Measurements from ENCODE around the gene RAC3.
A peak's percentile ranks its signal among the peaks of the same experiment; 100 is the strongest.

The RAC3 gene

DNA sequence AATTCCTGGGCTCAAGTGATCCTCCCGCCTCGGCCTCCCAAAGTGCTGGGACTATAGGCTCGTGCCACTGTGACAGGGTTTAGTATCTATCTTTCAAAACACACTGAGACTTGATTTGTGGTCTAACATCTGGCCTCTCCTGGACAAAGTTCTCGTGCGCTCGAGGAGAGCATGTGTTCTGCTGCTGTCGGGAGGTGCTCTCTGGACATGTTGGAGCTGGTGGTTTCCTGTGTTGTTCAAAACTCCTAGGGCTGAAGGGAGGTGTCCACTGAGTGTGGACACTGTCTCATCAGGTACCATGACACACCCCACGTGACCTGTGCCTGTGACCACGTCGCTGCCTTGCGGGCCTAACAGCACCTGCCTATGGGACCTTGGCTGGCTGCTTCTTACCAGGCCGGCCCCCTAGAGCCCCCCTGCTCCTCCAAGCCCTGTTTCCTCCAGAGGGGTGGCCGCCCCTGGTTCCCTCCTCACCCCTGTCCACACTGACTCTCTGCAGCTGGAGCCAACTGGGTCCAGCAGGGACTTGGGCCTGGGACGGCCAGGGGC lies 14.5 kb downstream of the RAC3 start:
- no peak for DNase-seq

DNA sequence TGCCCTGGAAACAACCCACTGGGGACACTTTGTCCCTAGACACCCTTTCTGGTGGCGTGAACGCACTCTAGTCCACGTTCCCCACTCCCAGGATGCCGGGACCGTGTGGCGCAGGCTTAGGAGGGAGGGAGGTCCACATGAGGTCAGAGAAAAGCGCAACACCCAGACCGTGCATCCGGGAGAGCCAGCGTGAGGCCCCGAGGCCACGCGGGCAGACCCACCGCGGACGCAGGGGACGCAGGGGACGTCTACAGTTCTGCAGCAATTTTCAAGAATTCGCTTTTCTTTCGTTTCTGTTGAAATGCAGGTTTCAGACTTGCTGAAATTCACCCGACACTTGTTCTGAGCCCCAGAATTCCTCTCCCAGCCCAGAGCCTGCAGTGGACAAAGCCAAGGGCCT lies 15.4 kb downstream of the RAC3 start:
- DNase-seq = no peak

DNA sequence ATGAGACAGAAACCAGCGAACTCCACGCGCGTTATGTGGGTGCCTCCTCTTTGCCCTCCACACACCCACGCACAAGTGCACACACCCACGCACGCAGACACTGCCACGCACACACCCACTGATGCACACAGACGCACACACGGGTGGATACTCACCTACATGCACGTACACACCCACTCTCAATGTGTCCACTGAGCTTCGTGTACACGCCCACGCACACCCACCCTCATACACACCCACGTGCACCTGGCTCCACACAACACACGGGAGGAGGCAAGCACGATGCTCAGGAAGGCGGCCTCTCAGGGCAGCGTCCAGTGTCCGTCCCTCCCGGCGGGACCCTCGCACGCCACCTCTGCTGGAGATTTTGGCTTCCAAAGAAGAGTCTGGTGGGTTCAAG lies 15.9 kb downstream of the RAC3 start:
- no peak for DNase-seq

DNA sequence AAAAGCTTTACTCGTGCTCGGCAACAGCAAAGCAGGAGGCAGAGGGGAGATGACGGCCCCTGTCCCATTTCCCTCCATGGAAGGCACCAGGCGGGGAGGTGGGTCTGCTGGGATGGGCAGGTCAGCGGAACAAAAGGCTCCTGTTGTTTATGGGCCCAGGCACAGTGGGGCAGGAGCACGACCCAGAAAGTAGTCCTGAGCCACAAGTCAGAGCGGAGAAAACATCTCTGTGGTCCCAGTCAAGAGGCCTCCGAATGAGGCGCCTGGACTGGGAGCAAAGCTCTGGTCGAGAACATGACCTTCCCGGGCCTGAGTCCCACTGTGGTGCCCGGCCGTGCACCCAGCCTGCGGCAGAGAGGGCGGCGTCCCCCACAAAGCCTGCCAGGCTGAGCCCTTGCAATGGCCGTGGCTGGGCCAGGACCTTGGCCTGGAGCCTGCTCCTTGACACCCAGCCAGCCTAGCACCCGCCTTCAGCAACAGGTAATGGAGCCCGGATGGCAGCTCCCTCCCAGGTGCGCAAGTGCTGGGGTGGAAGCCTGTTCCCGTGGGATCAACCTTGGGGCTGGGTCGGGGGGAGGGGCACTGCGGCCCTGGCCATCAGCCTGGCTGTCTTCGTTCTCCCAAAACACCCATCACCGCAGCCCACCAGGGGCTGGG lies 16.6 kb downstream of the RAC3 start:
- DNase-seq = no peak

DNA sequence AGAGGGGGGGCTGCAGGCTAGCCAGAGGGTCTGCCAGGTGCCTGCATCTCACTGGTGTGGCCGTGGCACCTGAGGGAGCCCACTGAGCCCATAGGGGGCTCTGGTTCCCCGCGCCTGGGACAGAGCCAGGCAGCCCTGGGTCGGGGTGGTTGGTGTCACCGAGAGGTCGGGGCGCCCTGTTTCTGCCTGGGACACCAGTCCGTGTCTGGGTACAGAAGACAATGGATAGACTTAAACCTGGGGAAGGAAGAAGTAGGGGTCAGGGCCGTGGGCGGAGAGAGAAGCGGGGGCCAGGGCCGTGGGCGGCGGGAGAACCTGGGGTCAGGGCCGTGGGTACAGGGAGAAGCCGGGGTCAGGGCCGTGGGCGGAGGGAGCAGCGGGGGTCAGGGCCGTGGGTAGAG lies 17.1 kb downstream of the RAC3 start:
- no peak for DNase-seq

DNA sequence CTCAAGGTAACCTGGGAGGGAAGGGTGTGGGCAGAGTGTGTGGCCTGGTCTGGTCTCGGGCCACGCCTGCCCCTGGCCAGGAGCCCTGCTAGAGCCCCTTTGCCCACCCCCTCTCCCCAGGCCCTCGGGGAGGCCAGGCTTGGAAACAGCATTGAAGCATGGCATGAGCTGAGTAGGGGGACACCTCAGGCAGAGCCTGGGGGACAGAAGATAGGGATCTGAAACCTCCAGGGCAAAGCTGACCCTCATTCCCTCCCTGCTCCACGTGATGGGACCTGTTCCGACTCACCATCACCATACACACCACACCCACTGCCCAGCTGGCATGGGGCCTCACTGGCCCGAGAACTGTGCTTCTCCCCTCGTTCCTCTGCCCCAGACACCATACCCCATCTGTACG lies 17.6 kb downstream of the RAC3 start:
- no peak for DNase-seq

DNA sequence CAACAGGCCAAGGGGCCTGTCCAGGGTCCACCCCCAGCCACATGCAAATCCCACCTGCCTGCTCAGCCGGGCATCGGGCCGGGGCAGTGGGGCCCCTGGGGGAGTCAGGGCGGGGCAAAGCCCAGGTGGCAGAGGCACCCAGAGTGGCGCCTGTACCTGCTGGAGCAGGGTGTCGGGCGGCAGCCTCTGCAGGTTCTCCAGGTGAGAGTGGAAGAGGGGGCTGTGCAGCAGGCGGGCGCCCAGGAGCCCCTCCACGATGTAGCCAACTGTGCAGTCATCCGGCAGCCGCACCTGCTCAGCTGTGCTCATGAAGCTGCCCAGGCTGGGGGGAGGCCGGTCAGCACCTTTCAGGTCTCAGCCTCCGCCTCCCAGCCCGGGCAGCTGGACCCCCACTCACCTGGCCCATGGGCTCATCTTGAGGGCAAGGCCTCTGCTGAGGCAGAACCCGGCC lies 18.1 kb downstream of the RAC3 start:
- no peak for DNase-seq

DNA sequence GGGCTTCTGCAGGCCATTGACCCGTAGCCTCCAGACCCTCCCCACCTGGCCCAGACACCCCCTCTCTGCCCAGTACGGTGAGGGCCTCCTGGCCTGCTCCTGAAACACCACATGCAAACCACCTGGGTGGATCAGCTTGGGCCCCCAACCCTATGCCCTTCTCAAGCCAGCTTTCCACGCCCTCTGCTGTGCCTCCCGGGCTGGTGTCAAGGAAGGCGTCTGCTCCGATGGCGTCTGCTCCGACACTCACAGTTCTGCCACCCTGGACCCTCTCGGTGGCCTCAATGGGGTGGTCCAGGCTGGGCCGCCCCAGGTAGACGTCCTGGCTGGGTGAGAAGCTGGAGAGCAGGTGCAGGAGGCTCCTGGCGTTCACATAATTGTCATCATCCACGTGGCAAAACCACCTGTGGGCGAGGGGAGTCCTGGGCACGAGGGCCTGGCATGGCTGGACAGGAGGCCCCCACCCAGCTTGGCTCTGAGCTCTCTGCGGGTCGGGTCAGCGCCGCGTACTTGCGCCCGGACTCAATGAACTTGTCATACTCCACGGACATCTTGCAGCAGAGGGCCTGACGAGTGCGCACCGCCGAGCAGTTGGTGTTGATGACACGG lies 18.8 kb downstream of the RAC3 start:
- DNase-seq = no peak

DNA sequence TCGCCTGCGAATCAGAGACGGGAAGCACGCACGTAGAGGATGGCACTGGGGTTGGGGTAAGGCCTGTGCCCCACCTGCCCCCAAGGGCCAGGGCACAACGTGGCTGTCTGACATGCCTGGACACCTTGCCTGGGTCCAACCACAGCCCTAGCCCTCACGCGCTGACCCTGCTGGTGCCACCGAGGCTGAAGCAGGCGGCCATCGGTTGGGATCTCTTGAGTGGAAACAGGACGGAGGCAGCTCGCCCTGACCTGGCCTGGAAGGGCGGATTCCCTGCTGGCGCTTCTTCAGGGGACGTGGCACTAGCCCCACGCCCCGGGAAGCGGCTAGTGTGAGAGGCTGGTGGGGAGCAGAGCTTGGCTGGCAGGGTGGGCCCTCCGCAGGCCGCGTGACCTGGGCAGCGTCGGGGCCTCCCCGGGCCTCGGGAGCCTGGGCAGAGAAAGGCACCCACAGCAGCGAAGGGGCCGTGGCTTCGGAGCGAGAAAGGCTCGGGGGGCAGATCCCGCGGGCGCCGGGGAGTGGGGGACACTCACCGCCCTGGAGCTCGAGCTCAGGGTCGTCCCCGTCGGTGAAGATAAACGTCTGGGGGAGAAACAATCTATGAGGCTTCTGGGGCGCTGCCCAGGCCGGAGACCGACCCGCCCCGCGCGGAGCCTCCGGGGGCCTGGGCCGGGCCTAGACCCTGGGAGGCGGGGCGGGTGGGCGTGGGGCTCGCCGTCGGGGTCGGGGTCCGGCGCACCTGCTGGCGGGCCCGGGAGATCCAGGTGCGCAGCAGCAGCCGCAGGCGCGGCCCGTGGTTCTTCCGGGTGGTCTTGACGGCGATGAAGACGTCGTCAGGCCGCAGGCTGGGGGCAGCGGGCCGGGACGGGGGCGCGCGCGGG lies 19.5 kb downstream of the RAC3 start:
- no peak for DNase-seq

DNA sequence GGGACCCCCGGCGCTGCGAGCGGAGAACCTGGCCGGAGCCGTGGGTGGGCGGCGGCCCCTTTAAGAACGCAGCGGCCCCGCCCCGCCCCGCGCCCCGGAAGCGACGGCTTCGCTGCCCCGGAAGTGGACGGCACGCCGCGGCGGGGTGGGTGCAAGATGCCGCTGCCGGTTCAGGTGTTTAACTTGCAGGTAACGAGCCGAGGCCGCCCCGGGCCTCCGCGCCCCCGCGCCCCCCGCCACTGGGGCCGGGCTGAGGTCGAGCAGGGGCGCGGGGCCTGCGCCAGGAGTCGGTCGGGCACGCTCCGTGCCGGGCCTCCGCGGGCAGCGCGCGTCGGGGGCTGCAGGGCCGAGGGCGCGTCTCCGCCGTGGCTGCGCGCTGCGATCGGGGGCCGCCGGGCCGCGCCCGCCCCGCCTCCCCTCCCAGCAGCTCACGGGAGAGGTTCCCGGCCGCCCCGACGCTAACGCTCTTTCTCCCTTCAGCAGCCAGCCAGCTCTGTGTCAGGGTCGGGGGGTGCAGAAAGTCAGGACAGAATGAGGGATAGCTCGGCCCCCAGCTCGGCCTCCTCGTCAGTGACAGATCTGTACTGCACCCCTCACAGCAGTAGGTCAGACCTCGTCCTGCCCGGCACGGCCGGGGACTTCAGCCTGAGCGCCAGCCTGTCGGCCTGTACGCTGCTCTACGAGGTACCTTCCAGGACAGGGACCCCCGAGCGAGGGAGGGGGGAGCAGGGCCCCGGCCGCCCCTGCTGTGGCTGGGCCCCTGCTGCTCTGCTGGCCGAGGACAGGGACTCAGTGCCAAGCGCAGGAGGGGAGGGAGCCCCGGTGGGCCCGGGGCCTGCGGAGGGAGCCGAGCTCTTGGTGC lies 20.5 kb downstream of the RAC3 start, which contains the start of the genes GPS1 and RFNG:
GPS1 (plus strand) TSS at position 123 of the 862 bp plus-strand sequence; CDS start at position 157, 34 bp downstream.
RFNG (minus strand) TSS at position 36 of the 862 bp plus-strand sequence. CDS start 45 bp downstream, outside the sequence.
- DNase-seq = peak; percentile 67

DNA sequence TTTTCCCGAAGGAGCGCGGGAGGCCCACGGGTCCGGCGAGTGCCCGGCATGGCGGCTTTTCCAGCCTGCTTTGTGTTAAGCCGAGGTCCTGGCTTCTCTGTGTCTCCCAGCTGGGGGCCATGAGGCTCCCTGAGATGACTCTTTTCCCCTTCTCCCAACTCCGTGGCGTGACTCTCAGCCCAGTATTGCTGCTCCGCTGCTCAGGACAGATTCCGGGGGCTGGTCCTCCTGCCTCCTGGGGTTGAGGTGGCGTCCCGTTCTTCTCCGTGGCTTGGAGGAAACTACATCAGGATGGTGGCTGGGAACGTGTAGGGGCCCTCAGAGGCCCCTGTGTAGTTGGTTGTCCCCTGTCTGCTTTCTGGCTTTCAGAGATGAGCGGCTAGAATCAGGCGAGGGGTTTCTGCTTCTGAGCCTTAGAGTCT lies 21.2 kb downstream of the RAC3 start:
- no peak for DNase-seq

DNA sequence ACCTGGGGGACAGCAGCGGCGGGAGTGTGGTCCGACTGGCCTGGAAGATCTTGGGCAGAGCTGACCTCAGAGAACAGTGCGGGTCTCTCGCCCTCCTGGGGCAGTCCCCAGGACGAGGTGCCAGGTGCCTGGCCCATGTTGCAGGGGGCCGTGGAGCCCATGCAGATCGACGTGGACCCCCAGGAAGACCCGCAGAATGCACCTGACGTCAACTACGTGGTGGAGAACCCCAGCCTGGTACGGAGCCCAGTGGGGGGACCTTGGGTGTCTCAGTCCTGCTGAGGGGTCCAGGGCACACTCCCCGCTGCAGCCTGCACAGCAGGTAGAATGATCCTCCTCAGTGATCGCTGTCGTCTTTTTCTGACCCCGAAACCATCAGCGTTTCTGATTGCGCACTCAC lies 21.7 kb downstream of the RAC3 start:
- DNase-seq = no peak

DNA sequence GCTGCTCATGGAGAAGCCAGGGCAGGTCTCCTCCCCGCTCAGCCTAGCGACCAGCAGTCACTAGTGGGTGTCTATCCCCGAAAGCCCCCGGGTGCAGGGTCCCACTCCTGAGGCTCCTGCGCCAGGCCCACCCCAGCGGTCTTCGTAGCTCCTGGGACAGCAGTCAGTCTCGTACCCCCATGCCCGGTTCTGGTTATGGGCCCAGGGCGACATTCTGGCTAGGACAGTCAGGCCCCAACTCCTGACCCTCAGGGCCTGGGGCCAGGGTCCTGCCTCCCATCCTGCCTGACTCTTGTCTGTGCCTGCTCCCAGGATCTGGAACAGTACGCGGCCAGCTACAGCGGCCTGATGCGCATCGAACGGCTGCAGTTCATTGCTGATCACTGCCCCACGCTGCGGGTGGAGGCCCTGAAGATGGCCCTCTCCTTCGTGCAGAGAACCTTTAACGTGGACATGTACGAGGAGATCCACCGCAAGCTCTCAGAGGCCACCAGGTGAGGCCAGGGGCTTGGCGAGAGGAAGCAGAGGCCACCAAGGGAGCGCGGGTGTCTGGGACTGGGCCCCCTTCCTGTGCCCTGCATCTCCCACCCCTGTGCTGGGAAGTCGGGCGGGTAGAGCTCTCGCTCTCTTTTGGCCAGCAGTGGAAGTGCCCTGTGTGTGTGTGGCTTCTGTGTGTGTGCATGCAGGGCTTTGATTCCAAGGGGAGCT lies 22.2 kb downstream of the RAC3 start:
- no peak for DNase-seq

DNA sequence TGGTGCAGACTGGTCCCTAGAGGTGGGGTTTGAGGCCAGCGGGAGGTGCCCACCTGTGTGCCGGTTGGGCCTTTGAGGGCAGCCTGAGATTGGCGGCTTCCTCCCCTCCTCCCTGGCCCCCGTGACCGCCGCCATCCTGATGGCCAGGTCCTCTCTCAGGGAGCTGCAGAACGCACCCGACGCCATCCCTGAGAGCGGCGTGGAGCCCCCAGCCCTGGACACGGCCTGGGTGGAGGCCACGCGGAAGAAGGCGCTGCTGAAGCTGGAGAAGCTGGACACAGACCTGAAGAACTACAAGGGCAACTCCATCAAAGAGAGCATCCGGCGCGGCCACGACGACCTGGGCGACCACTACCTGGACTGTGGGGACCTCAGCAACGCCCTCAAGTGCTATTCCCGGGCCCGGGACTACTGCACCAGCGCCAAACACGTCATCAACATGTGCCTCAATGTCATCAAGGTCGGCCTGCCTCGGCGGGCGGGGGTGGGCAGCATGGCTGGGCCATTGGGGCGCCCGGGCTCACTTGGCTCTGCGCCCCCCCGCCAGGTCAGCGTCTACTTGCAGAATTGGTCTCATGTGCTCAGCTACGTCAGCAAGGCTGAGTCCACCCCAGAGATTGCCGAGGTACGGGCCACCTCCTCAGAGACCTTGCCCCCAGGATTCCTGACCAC lies 23.0 kb downstream of the RAC3 start:
- DNase-seq = no peak

DNA sequence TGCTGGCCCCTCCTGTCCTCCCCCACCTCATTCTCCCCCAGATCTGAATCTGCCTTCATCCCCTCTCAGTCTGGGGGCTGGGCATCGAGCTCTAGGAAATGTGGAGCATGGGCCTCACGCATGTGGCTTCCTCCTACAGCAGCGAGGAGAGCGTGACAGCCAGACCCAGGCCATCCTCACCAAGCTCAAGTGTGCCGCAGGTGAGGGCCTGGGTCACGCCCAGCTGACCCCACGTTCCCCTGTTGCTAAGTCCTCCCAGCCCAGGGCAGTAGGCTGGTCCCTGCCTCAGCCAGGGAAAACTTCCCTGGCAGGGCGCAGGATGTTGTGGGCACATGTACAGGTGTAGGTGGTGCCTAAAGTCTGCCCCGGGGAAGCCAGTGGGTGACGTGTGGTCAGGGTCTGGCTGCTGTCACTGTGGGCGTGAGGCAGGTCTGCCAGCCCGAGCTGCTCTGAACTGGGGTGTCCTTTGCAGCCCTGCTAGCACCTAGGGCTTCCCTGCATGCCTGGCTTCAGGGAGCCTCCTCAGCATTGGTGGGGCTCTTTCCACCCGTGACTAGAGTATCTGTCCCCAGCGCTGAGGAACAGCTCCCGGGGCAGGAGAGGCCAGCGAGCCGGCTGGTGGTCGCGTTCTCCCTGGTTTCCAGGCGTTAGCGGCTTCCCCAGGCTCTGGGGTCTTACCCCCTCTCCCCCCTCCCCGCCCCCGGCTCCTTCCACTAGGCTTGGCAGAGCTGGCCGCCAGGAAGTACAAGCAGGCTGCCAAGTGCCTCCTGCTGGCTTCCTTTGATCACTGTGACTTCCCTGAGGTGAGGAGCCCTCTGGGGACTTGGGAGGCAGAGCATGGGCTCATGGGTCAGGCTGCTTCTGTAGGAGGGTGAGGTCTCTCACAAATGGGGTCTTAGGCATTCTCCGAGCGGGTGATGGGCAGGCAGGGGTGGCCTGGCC lies 23.8 kb downstream of the RAC3 start:
- DNase-seq = no peak

DNA sequence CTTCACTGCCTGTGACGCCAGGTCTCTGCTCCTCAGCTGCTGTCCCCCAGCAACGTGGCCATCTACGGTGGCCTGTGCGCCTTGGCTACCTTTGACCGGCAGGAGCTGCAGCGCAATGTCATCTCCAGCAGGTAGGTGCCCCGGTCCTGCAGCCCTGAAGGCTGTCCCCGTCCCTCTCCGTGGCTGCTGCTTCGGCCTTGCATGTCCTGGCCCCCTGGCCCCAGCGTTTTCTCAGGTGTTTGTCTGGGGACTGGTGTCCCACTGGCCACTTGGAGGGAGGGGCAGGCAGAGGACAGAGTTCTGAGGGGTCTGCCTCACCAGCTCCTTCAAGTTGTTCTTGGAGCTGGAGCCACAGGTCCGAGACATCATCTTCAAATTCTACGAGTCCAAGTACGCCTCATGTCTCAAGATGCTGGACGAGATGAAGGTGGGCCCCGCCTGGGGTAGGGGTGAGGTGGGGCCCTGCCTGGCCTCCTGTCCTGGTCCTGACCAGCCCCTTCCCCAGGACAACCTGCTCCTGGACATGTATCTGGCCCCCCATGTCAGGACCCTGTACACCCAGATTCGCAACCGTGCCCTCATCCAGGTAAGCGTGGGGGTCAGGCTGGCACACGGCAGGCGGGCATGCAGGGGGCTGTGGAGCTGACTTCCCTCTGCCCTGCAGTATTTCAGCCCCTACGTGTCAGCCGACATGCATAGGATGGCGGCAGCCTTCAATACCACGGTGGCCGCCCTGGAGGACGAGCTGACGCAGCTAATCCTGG lies 24.7 kb downstream of the RAC3 start:
- DNase-seq = no peak

DNA sequence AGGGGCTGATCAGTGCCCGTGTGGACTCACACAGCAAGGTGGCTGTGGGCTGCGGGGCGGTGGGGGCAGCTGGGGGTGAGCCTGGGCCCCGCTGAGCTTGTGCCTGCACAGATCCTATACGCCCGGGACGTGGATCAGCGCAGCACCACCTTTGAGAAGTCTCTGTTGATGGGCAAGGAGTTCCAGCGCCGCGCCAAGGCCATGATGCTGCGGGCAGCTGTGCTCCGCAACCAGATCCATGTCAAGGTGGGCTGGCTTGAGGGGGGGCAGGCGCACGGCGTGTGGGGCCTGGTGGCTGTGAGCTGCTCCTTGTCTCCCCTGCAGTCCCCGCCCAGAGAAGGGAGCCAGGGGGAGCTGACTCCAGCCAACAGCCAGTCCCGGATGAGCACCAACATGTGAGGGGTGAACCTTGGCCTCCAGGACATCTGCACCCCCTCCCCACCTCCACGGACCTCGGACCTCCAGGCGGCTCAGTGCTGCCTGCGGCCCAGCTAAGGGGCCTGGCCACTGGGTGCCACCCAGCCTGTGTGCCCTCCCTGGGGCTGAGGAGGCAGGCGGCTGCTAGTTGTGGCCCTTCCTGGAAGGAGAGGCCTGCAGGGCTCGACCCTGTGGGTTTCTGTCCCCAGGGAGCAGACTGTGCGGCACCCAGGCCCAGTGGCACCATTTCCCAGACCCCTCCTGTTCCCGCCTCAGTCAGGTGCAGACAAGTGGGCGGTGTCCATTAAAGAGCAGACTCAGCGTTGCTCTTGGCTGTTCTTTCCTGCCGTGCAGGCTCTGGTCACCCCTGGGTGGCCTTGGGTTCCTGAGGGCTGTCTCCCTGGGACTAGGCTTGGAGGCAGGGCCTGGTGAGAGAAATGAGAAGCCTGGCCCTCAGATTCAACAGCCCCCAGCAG lies 25.5 kb downstream of the RAC3 start:
- DNase-seq = no peak

DNA sequence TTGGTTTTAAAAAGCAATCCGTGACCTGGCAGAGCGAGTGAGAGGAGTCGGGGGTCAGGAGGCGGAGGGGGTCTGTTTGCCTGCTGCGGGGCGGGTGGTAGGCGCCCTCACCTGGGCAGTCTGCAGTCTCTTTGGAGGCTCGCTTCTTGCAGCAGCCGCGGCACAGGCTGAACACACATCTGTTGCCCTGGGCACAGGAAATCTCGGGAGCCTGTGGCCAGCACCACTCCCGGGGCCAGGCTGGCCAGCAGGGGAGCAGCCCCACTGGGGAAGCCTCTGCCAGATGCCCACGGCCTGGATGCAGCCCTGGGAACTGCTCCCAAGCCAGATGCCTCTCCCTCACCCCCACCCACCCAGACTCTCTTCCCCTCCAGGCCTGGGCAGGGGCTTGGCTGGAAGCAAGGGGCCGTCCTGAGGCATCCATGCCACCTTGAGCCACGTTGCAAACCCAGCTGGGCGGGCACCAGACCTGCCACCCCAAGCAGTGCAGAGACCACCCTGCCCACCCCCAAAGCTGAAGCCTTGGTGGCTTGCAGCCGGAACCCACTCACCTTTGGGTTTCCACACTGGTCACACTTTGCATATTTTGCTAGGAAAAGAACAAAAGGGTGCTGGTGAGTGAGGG lies 26.9 kb downstream of the RAC3 start:
- no peak for DNase-seq
